Activated naive CD8-positive, alpha-beta T cell treated with anti-CD3 and anti-CD28 coated beads, Interleukin-2, amount 50 U/mL, for 24 hours (primary cell): ENCODE results near the gene BORCS5.
"Not testable (repeated sequence)": the region's sequence is repeated elsewhere in the genome, so short reads cannot be mapped to it uniquely, and the experiment has no call there.

Source experiments
- ATAC-seq: fragments of 150-1000 bp; cut with Tn5 transposase; one replicate; pipeline ENCODE4 v1.10.0; 2021
- DNase-seq: peaks from one replicate; pipeline ENCODE4 v3.0.0; 2021
- H3K27ac Mint-ChIP-seq: one replicate; pipeline ENCODE4 v1.8.0; 2021; ENCODE audit warnings: mild to moderate bottlenecking, mixed read lengths
- H3K27me3 Mint-ChIP-seq: one replicate; pipeline ENCODE4 v1.8.0; 2021; ENCODE audit warnings: mixed read lengths
- H3K36me3 Mint-ChIP-seq: one replicate; pipeline ENCODE4 v1.8.0; 2021; ENCODE audit warnings: low read depth, mixed read lengths
- H3K4me1 Mint-ChIP-seq: one replicate; pipeline ENCODE4 v1.8.0; 2021; ENCODE audit warnings: mixed read lengths
- H3K4me3 Mint-ChIP-seq: one replicate; pipeline ENCODE4 v1.8.0; 2021; ENCODE audit warnings: mild to moderate bottlenecking, moderate library complexity, mixed read lengths
- H3K9me3 Mint-ChIP-seq: one replicate; pipeline ENCODE4 v1.8.0; 2021; ENCODE audit warnings: mixed read lengths

The BORCS5 gene

DNA sequence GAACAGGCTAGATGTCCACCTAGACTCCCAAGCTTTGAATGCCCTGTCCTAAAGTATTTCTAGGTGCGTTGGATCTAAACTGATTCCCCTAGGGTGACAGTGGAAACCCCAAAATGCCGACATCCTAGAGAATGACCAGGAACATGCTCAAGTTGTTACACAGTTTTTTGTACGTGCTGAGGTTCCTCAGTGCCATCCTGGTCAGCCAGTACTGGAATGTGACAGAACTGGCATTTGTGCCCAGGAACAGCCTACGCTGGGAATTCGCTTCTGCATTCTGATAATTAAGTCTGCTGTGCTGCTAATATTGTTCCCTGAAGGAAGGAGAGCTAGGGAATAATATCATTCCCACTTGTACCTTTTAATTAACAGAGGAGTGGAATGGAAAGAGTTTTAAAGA lies 40.3 kb downstream of the BORCS5 start:
- Mint-ChIP-seq H3K4me3 (no peak overlapping the region), H3K36me3 (peaks cover 20% of the 10 kb centered on the region), H3K9me3 (peaks cover 9% of the 10 kb centered on the region), H3K4me1 (peaks cover 25% of the 10 kb centered on the region), H3K27ac (no peak overlapping the region), H3K27me3 (no peaks in the 10 kb centered on the region)
- DNase-seq: no peak
- no peak for ATAC-seq

DNA sequence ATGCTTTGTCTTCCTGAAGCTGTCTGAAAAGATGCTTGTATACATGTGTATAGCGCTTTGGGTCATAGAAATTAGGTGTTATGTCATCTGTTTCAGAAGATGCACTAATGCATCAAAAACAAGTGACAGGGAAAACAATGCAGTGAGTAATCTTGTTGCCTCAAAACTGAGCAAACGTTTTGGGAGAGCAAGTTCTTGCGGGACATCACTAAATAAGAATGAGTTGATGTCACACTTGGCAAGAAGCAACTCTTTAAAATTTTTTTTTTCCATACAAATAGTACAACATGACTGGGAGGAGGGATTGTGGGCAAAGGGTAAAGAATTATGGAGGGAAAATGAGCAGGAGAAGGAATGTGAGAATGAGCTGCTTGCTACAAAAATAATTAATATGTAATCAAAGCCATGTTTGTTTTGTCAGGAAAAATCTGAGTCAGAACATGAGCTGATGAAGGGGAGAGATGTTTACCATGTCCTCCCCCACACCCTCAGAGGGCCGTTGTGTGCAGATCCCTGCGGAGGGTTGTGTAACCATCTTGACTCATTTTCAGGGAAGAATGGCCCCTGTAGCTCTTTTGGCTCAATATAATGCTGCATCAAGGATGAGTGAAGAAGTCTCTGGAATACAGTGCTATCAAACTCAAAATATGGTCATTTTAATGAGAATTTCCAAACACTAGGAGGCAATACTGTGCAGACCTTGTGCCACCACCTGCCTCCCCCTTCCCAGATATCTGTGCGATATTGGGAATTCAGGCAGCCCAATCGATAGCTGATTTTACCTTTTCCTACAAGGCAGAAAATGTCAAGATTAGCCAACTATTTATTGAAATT lies 41.4 kb downstream of the BORCS5 start:
- Mint-ChIP-seq H3K36me3 (peaks cover 27% of the 10 kb centered on the region), H3K4me1 (peaks cover 29% of the 10 kb centered on the region), H3K27ac (no peak overlapping the region), H3K27me3 (no peaks in the 10 kb centered on the region), H3K9me3 (peaks cover 9% of the 10 kb centered on the region), H3K4me3 (no peak overlapping the region)
- ATAC-seq: no peak
- no peak for DNase-seq

DNA sequence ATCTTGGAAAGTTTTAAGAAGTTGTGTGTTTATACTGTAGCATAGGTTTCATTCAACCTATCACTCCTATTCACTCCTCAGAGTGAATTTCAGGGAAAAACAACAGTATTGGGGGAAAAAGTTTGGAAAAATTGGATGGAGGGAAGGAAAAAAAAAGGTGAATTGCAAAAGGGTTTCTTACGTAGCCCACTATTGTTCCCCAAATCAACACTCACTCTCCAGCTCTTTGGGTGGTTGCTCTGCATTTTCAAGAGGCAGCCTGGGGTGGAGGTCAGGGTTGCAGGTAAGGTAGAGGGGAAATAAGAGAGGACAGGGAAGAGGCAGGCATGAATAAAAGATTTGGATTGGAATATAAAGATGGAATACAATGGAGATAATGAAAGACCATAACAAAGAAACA lies 42.3 kb downstream of the BORCS5 start:
- DNase-seq (no peak), ATAC-seq (no peak)
- no peak overlapping the region for H3K4me3 Mint-ChIP-seq
- H3K9me3 Mint-ChIP-seq: peaks cover 9% of the 10 kb centered on the region
- H3K36me3 Mint-ChIP-seq: peaks cover 35% of the 10 kb centered on the region
- H3K4me1 Mint-ChIP-seq: peaks cover 38% of the 10 kb centered on the region
- H3K27ac Mint-ChIP-seq: no peak overlapping the region
- no peaks in the 10 kb centered on the region for H3K27me3 Mint-ChIP-seq

DNA sequence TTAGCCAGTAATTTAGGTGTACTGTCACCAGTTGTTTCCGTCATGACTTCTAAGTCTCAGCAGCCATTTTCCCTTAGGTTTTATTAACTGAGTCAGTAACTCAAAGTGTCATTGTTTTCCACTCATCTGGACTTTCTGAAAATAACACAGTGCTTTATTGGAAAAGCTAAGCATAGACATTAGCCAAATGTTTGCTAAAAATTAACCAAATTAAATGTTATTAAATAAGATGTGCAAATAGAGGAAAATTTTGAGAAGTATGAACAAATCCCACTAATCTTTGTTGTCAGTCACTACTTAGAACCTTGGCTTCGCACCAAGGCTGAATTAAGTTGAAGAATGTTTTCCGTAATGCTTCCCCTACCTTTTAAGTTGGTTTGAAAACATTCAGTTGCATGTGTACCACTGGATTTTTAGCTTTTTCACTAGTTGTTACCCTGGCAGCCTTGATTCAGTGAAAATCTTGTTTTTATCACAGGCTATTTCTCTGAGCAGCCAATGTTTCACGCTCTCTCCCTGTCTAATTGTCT lies 43.0 kb downstream of the BORCS5 start:
- peak; percentile 43 for ATAC-seq
- H3K9me3 Mint-ChIP-seq: peaks cover 9% of the 10 kb centered on the region
- H3K4me1 Mint-ChIP-seq: peaks cover 43% of the 10 kb centered on the region
- no peak overlapping the region for H3K4me3 Mint-ChIP-seq
- DNase-seq: no peak
- H3K27me3 Mint-ChIP-seq: no peaks in the 10 kb centered on the region
- H3K36me3 Mint-ChIP-seq: peaks cover 35% of the 10 kb centered on the region
- peak overlapping the region; percentile 77 for H3K27ac Mint-ChIP-seq

DNA sequence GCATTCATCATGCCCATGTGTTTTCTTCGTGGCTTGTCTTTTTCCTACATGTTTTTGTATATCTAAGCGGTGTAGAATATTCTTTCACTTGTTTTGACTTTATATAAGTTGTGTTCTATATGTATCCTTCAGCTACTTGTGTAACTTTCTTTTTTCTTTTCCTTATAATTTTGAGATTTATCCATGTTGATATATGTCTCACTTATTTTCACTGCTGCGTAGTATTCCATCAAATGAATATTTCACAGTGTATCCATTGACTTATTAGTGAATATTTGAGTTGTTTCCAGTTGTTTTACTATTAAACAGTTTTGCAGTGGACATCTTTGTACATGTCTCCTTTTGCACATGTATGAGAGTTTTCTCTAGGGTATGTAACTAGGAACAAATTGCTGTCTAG lies 43.9 kb downstream of the BORCS5 start:
- DNase-seq: no peak
- ATAC-seq: no peak
- H3K27ac Mint-ChIP-seq: peak overlapping the region; percentile 44
- H3K4me3 Mint-ChIP-seq: no peak overlapping the region
- peaks cover 9% of the 10 kb centered on the region for H3K9me3 Mint-ChIP-seq
- H3K4me1 Mint-ChIP-seq: peaks cover 42% of the 10 kb centered on the region
- peaks cover 32% of the 10 kb centered on the region for H3K36me3 Mint-ChIP-seq
- H3K27me3 Mint-ChIP-seq: no peaks in the 10 kb centered on the region

DNA sequence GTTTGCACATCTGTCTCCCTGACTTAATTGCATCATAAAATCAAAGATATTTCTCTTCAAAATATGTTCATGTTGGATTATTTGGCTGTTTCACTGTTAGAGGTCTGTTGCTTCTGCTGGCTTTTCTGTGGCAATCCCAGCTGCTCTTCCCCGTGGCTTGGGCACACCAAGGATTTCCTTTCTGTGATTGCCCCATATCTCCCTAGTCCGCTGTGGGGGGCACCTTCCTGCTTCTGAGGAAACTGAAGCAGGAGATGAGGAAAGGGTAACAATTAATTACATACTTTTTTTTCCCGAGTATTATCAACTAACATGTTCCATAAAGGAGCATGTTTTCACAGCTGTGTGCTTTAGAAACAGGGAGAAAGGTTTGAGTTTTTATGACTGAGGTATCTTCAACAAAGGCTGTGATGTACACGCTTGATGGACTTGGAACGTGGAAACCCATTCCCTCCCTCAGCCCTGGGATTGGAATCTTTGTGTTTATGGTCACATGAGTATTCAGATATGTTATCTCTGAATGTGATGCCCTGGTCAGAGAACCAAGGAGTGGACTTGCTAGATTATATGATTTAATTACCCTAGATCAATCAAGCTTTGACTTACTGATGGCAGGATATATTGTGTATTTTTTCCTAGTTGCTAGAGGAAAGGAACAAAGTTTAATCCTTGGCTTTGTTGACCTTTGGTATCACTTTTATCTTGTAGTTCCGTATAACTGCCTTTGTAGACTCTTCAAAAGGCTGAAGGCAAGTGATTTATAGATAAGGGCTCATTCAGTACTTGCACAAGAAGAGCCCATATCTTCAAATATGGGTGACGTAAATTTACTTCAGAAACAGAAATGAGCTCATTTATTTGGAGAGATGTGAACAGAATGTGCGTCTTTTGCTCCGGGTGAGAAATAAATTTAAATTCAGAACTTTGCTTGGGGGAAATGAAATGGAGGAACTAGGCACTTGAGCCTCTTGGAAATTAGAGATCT lies 46.7 kb downstream of the BORCS5 start:
- no peaks in the 10 kb centered on the region for H3K27me3 Mint-ChIP-seq
- DNase-seq: no peak
- peaks cover 46% of the 10 kb centered on the region for H3K4me1 Mint-ChIP-seq

DNA sequence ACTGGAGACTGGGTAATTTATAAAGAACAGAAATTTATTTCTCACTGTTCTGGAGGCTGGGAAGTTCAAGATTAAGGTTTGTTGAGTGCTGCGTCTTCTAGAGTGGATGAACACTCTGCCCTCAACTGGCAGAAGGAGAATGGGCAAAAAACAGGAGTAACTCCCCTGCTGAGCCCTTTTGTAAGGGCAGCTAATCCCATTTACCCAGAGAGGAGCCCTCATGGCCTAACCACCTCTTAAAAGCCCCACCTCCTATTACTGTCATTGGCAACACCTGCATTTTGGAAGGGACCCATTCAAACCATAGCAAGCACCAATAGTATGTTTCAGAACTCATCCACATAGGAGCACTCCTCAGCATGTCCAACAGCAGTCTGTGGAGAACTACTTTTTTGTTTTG lies 47.4 kb downstream of the BORCS5 start:
- Mint-ChIP-seq H3K36me3 (peaks cover 34% of the 10 kb centered on the region), H3K4me1 (peaks cover 46% of the 10 kb centered on the region), H3K27ac (no peak overlapping the region), H3K4me3 (no peak overlapping the region), H3K9me3 (peaks cover 9% of the 10 kb centered on the region), H3K27me3 (no peaks in the 10 kb centered on the region)
- DNase-seq (no peak), ATAC-seq (no peak)

More for the DNA sequence above, 46.7 kb downstream of the BORCS5 start:
- Mint-ChIP-seq H3K4me3 (no peak overlapping the region), H3K27ac (peak overlapping the region; percentile 28), H3K36me3 (peaks cover 35% of the 10 kb centered on the region), H3K9me3 (peaks cover 9% of the 10 kb centered on the region)
- no peak for ATAC-seq

DNA sequence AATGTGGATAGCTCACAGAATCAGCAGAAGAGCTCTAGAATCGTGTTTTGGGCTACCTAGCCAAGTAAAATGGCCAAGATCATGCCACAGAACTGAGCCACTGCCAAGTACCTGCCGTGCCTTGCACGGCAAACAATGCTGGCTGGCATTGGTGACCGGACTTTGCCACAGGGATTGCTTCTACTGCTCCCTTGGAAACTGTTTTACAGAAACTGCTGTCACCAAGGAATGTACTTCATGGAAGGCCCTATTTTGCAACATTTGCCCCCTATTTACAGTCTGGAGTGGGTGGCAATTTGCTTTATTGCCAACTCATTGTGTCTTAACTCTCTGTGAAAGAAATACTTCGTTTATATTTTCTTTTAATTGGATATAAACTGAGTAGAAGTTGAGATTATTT lies 49.0 kb downstream of the BORCS5 start:
- peaks cover 33% of the 10 kb centered on the region for H3K36me3 Mint-ChIP-seq
- H3K9me3 Mint-ChIP-seq: peaks cover 4% of the 10 kb centered on the region

DNA sequence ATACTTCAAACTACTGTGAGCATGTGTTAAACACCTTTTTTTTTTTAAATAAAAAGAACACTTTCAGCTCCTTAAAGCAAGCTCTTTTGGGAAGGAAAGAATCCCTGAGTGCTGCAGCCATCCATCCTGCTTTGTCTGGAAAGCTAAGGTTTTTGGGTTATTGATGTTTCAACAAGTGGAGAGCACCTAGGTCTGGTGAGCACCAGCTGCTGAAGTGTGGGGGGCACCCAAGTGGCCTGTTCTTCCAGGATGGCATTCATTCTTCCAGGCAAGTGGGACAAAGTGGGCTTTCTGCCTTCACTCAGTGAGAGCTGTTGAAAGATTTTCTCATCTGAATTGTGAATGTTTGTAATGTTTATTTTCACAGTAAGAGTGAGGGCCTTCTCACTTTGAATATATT lies 49.9 kb downstream of the BORCS5 start:
- DNase-seq: no peak
- ATAC-seq: no peak
- Mint-ChIP-seq H3K4me1 (peaks cover 32% of the 10 kb centered on the region), H3K4me3 (no peak overlapping the region), H3K27me3 (no peaks in the 10 kb centered on the region), H3K9me3 (no peaks in the 10 kb centered on the region), H3K27ac (no peak overlapping the region), H3K36me3 (peaks cover 36% of the 10 kb centered on the region)

More for the DNA sequence above, 49.0 kb downstream of the BORCS5 start:
- no peak overlapping the region for H3K27ac Mint-ChIP-seq
- no peaks in the 10 kb centered on the region for H3K27me3 Mint-ChIP-seq
- no peak for DNase-seq
- no peak for ATAC-seq
- no peak overlapping the region for H3K4me3 Mint-ChIP-seq
- peaks cover 32% of the 10 kb centered on the region for H3K4me1 Mint-ChIP-seq

DNA sequence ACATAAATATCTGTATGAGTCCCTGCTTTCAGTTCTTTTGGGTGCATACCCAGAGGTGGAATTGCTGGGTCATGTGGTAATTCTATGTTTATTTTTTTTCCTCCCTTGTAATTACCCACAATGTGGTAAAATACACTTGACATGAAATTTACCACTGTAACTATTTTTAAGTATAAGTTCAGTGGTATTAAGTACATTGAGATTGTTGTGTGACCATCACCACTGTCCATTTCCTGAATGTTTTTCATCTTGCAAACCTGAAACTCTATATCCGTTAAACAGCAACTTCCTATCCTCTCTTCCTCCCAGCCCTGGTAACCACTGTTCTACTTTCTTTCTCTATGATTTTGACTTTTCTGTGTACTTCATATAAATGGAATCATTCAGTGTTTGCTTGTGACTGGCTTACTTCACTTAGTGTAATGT lies 51.4 kb downstream of the BORCS5 start:
- H3K4me1 Mint-ChIP-seq: peaks cover 31% of the 10 kb centered on the region
- peaks cover 29% of the 10 kb centered on the region for H3K36me3 Mint-ChIP-seq
- ATAC-seq (peak; percentile 40), DNase-seq (no peak)
- H3K9me3 Mint-ChIP-seq: no peaks in the 10 kb centered on the region
- H3K27ac Mint-ChIP-seq: peak overlapping the region; percentile 36
- H3K4me3 Mint-ChIP-seq: no peak overlapping the region
- no peaks in the 10 kb centered on the region for H3K27me3 Mint-ChIP-seq

DNA sequence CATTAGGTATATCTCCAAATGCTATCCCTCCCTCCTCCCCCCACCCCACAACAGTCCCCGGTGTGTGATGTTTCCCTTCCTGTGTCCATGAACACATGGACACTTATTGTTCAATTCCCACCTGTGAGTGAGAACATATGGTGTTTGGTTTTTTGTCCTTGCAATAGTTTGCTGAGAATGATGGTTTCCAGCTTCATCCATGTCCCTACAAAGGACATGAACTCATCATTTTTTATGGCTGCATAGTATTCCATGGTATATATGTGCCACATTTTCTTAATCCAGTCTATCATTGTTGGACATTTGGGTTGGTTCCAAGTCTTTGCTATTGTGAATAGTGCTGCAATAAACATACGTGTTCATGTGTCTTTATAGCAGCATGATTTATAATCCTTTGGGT lies 52.5 kb downstream of the BORCS5 start:
- not testable (repeated sequence) for H3K27me3 Mint-ChIP-seq, H3K9me3 Mint-ChIP-seq, H3K4me3 Mint-ChIP-seq, ATAC-seq, DNase-seq, H3K27ac Mint-ChIP-seq
- peaks cover 21% of the 10 kb centered on the region for H3K36me3 Mint-ChIP-seq
- peaks cover 20% of the 10 kb centered on the region for H3K4me1 Mint-ChIP-seq

DNA sequence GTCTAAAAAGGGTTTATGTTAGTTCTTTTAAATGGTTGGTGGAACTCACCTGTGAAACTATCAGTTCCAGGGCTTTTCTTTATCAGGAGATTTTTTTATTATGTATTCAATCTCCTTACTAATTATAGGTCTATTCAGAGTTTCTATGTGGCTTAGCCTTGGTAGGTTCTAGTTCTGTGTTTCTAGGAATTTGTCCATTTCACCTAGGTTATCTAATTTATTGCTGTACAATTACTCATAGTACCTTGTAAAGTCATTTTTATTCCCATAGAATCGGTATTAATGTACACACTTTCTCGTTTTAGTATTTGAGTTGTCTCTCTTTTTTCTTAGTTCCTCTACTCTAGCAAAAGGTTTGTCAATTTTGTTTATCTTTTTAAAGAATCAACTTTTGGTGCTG lies 59.0 kb downstream of the BORCS5 start:
- DNase-seq: no peak
- Mint-ChIP-seq H3K4me1 (peaks cover 18% of the 10 kb centered on the region), H3K4me3 (no peak overlapping the region), H3K27ac (no peak overlapping the region), H3K36me3 (peaks cover 31% of the 10 kb centered on the region), H3K27me3 (no peaks in the 10 kb centered on the region), H3K9me3 (peaks cover 5% of the 10 kb centered on the region)
- no peak for ATAC-seq

DNA sequence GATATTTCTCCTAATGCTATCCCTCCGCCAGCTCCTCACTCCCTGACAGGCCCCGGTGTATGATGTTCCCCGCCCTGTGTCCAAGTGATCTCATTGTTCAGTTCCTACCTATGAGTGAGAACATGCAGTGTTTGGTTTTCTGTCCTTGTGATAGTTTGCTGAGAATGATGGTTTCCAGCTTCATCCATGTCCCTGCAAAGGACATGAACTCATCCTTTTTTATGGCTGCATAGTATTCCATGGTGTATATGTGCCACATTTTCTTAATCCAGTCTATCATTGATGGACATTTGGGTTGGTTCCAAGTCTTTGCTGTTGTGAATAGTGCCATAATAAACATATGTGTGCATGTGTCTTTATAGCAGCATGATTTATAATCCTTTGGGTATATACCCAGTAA lies 62.3 kb downstream of the BORCS5 start:
- peaks cover 49% of the 10 kb centered on the region for H3K36me3 Mint-ChIP-seq
- H3K27me3 Mint-ChIP-seq, H3K27ac Mint-ChIP-seq, DNase-seq, H3K4me3 Mint-ChIP-seq, ATAC-seq: not testable (repeated sequence)
- peaks cover 16% of the 10 kb centered on the region for H3K4me1 Mint-ChIP-seq
- peaks cover 17% of the 10 kb centered on the region for H3K9me3 Mint-ChIP-seq

DNA sequence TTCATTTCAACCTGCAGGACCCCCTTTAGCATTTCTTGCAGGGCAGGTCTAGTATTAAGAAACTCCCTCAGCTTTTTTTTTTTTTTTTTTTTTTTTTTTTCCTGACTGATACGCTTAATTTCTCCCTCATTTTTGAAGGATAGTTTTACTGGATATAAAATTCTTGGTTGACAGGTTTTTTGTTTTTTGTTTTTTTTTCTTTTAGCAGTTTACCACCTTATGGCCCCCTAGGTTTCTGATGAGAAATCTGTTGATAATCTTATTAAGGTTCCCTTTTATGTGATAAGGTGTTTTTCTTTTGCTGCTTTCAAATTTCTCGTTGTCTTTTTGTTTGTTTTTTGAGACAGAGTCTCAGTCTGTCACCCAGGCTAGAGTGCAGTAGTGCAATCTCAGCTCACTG lies 66.5 kb downstream of the BORCS5 start:
- peaks cover 60% of the 10 kb centered on the region for H3K36me3 Mint-ChIP-seq
- H3K27ac Mint-ChIP-seq: no peak overlapping the region
- DNase-seq (no peak), ATAC-seq (no peak)
- peaks cover 24% of the 10 kb centered on the region for H3K9me3 Mint-ChIP-seq
- H3K4me1 Mint-ChIP-seq: peaks cover 25% of the 10 kb centered on the region
- no peak overlapping the region for H3K4me3 Mint-ChIP-seq
- no peaks in the 10 kb centered on the region for H3K27me3 Mint-ChIP-seq
